HL-60 (cell line): ENCODE results near the gene FMNL2.

Experiments
- GABPA ChIP-seq: IDR thresholded peaks from 2 replicates; pipeline ENCODE4 v1.6.1; 2012; ENCODE audit warnings: low read depth
- POLR2AphosphoS5 ChIP-seq: IDR thresholded peaks from 2 replicates; pipeline ENCODE4 v1.6.1; 2012; ENCODE audit warnings: low read depth
- SPI1 ChIP-seq: IDR thresholded peaks from 2 replicates; pipeline ENCODE4 v1.6.1; 2012; ENCODE audit warnings: low read depth, mild to moderate bottlenecking, borderline replicate concordance
- TF ChIP-seq, protein P1 (sequence below): IDR thresholded peaks from one replicate; pipeline ENCODE4 v1.5.1; 2011; ENCODE audit warnings: low read length, control low read depth, inconsistent platforms; ENCODE audit not compliant: insufficient read depth
- TF ChIP-seq, protein P2 (sequence below): IDR thresholded peaks from 2 replicates; pipeline ENCODE4 v1.6.1; 2012; ENCODE audit warnings: low read depth; ENCODE audit not compliant: insufficient replicate concordance

DNA sequence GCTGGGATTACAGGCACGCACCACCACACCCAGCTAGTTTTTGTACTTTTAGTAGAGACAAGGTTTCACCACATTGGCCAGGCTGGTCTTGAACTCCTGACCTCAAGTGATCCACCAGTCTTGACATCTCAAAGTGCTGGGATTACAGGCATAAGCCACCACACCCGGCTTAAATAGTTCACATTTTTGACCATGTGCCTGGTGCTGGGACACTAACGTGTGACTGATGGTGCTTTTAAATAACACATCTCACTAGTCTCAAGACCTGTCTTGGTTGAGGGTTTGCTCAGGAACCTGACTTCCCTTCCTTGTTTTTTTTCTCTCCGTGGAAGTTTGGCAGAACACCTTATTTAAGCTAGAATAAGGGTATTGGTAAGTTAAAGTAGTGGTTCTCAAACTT lies 8.5 kb downstream of the FMNL2 start:
- TF ChIP-seq, protein P1, sequence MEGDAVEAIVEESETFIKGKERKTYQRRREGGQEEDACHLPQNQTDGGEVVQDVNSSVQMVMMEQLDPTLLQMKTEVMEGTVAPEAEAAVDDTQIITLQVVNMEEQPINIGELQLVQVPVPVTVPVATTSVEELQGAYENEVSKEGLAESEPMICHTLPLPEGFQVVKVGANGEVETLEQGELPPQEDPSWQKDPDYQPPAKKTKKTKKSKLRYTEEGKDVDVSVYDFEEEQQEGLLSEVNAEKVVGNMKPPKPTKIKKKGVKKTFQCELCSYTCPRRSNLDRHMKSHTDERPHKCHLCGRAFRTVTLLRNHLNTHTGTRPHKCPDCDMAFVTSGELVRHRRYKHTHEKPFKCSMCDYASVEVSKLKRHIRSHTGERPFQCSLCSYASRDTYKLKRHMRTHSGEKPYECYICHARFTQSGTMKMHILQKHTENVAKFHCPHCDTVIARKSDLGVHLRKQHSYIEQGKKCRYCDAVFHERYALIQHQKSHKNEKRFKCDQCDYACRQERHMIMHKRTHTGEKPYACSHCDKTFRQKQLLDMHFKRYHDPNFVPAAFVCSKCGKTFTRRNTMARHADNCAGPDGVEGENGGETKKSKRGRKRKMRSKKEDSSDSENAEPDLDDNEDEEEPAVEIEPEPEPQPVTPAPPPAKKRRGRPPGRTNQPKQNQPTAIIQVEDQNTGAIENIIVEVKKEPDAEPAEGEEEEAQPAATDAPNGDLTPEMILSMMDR, result no peak
- TF ChIP-seq POLR2AphosphoS5 (no peak), GABPA (no peak), SPI1 (no peak)
- TF ChIP-seq, protein P2, sequence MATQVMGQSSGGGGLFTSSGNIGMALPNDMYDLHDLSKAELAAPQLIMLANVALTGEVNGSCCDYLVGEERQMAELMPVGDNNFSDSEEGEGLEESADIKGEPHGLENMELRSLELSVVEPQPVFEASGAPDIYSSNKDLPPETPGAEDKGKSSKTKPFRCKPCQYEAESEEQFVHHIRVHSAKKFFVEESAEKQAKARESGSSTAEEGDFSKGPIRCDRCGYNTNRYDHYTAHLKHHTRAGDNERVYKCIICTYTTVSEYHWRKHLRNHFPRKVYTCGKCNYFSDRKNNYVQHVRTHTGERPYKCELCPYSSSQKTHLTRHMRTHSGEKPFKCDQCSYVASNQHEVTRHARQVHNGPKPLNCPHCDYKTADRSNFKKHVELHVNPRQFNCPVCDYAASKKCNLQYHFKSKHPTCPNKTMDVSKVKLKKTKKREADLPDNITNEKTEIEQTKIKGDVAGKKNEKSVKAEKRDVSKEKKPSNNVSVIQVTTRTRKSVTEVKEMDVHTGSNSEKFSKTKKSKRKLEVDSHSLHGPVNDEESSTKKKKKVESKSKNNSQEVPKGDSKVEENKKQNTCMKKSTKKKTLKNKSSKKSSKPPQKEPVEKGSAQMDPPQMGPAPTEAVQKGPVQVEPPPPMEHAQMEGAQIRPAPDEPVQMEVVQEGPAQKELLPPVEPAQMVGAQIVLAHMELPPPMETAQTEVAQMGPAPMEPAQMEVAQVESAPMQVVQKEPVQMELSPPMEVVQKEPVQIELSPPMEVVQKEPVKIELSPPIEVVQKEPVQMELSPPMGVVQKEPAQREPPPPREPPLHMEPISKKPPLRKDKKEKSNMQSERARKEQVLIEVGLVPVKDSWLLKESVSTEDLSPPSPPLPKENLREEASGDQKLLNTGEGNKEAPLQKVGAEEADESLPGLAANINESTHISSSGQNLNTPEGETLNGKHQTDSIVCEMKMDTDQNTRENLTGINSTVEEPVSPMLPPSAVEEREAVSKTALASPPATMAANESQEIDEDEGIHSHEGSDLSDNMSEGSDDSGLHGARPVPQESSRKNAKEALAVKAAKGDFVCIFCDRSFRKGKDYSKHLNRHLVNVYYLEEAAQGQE, result no peak
